Measurements from ENCODE around the gene HMG20B. TPM values are rescaled to one million over a fixed set of nuclear protein-coding genes. Genes with fewer than 3 reads are reported as not detected.
"Not testable (repeated sequence)": the region's sequence is repeated elsewhere in the genome, so short reads cannot be mapped to it uniquely, and the experiment has no call there.

The HMG20B gene
- 121 and 129 TPM in 2 replicates for total RNA-seq

DNA sequence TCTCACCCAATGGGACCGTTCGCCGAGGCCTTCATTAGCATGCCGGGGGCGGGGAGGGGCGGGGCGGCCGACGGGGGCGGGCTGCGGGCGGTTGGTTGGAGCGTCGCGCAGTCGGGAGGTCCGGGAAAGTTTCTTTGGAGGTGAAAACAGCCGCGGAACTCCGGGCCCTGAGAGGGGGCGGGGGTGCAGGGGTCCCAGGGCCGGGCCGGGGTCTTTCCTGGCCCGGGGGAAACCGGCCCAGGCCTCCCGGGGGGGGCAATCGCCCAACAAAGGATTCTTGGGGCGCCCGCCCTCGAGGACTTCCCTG lies at the start of gene HMG20B:
Gene HMG20B, plus strand, starts transcription at position 90 of the 307 bp plus-strand sequence. CDS start 366 bp downstream, outside the sequence.
- no peak for DNase-seq (ENCODE audit: extremely low read depth, low read depth, low spot score)

DNA sequence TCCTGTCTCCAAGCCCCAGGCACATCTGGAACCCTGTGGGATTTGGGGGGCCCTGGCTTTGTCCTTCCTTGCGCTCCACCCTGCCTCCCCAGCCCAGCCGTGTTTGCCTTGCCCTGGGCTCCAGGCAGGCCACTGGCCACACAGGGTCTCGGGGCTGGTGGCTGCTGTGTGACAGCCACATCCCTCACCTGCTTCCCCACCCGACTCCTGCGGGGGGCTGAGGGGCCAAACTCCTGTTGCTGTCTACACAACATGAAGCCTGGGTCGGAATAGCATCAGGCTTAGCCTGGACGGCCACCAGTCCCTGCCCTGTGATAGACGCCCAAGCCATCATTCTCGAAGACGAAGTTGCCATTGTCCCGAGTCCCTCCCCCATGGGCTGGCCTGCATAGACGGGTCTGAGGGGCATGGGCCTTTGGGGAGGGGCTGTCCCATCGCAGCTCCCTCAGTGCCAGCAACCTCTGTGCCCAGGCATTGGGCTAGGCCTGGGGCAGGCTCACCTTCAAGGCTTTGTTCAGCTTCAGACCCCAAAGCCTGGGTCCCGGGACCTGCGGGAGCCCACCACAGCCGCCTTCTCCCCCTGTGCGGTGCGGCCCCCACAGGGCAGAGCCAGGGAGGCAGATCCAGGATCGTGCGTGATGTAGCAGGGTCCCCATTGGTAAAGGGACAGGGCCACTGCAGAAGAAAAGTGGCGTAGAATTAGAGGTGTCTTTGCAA lies 49.2 kb upstream of the HMG20B start:
- DNase-seq (ENCODE audit: extremely low read depth, low read depth, low spot score), result no peak

GRCh38 chr19:3524078-3524842 lies 48.5 kb upstream of the HMG20B start:
- no peak for DNase-seq (ENCODE audit: extremely low read depth, low read depth, low spot score)

GRCh38 chr19:3524904-3525451 lies 47.8 kb upstream of the HMG20B start:
- DNase-seq (ENCODE audit: extremely low read depth, low read depth, low spot score), result no peak

DNA sequence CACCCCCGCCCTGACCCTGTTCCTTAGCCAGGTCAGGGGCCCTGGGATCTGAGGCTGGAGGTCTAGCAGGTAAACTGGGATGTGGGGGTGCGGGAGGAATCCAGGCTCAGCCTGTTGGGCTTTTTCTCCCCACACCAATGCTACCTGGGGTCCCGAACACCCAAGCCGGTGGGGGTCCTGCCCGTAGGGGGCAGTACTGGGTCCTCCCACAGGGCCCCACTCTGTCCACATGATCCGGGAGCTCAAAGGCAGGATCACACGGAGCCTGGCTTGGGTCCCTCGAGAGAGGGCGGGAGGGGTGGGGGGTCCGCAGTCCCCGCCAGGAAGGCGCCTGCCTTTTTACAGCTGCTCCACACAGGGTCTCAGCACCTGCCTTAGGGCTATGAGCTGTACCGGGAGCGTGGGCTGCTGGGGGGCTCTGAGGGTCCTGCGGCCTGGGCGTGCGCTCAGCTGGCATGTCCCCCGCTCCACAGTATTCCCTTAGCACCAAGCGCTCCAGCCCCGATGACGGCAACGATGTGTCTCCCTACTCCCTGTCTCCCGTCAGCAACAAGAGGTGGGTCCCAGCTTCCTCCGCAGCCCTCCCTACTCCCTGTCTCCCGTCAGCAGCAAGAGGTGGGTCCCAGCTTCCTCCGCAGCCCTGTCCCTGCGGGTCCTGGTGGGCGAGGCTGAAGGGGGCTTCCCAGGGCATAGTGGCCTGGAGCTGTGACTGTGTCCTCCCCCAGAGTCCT lies 46.1 kb upstream of the HMG20B start:
- no peak for DNase-seq (ENCODE audit: extremely low read depth, low read depth, low spot score)

- no peak for DNase-seq (ENCODE audit: extremely low read depth, low read depth, low spot score)
These were observed 45.4 kb upstream of the HMG20B start for GRCh38 chr19:3527238-3527910.

GRCh38 chr19:3528080-3528479 lies 44.7 kb upstream of the HMG20B start:
- DNase-seq (ENCODE audit: extremely low read depth, low read depth, low spot score), result no peak

DNA sequence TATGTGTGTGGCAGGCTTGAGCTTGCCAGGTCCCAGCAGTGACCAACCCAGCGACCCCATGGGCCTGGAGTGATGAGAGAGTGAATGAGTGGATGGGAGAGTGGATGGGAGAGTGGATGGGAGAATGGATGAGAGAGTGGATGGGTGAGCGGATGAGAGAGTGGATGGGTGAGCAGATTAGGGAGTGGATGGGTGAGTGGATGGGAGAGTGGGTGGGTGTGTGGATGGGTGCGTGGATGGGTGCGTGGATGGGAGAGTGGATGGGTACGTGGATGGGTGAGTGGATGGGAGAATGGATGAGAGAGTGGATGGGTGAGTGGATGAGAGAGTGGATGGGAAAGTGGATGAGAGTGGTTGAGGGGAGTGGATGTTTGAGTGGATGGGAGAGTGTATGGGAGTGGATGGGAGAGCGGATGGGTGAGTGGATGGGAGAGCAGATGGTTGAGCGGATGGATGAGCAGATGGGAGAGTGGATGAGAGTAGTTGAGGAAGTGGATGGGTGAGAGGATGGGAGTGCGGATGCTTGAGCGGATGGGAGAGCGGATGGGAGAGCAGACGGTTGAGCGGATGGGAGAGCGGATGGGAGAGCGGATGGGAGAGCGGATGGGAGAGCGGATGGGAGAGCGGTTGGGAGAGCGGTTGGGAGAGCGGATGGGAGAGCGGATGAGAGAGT lies 44.1 kb upstream of the HMG20B start:
- DNase-seq (ENCODE audit: extremely low read depth, low read depth, low spot score), result no peak

DNA sequence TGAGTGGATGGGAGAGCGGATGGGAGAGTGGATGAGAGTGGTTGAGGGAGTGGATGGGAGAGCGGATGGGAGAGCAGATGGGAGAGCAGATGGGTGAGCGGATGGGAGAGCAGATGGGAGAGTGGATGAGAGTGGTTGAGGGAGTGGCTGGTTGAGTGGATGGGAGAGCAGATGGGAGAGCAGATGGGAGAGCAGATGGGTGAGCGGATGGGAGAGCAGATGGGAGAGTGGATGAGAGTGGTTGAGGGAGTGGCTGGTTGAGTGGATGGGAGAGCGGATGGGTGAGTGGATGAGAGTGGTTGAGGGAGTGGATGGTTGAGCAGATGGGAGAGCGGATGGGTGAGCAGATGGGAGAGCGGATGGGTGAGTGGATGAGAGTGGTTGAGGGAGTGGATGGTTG lies 43.4 kb upstream of the HMG20B start:
- DNase-seq (ENCODE audit: extremely low read depth, low read depth, low spot score), result not testable (repeated sequence)

- no peak for DNase-seq (ENCODE audit: extremely low read depth, low read depth, low spot score)
These were observed 42.4 kb upstream of the HMG20B start for GRCh38 chr19:3530389-3530788.

- no peak for DNase-seq (ENCODE audit: extremely low read depth, low read depth, low spot score)
These were observed 41.0 kb upstream of the HMG20B start for GRCh38 chr19:3531716-3532115.

DNA sequence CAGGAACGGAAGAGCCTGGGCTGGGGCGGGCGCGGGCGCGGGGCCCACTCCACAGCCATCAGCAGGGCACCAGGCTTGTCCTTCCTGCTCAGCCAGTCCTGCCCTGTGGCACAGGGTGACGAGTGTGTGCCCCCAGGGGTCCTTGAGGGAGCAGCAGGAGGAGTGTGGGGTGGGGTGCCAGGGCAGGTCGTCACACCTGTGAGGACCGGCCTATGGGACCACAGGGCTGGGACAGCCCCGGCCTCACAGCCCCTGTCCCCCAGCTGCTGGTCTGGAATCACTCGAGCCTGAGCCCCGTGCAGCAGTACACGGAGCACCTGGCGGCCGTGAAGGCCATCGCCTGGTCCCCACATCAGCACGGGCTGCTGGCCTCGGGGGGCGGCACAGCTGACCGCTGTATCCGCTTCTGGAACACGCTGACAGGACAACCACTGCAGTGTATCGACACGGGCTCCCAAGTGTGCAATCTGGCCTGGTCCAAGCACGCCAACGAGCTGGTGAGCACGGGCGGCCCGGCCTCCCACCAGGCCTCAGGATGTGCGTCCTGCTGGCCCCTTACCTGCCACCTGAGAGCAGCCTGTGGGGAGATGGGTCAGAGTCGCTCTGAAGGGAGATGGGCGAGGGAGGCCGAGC lies 40.5 kb upstream of the HMG20B start:
- DNase-seq (ENCODE audit: extremely low read depth, low read depth, low spot score), result no peak

GRCh38 chr19:3533033-3533432 lies 39.7 kb upstream of the HMG20B start:
- DNase-seq (ENCODE audit: extremely low read depth, low read depth, low spot score), result no peak

DNA sequence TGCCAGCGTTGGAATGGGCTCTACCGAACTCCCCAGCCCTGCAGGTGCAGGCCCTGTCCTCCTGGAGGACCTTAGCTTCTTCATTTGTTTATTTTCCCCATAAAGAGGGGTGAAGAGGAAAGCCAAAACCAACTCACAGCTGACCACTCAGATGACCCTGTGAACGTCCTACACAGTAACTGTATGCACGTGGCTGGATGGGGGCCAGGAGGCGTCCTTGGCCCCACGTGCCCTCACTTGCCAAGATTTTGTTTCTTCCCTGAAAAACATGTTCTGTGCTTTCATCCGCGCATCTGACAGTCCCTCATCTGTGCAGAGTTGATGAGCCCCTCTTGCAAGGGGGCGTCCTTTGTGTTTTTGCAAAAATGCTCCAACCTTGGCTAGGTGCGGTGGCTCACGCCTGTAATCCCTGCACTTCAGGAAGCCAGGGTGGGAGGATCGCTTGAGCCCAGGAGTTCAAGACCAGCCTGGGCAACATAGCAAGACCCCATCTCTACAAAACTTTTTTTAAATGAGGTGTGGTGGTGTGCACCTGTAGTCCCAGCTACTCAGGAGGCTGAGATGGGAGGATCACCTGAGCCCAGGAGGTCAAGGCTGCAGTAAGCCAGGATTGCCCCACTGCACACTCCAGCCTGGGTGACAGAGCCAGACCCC lies 39.1 kb upstream of the HMG20B start:
- DNase-seq (ENCODE audit: extremely low read depth, low read depth, low spot score), result no peak

DNA sequence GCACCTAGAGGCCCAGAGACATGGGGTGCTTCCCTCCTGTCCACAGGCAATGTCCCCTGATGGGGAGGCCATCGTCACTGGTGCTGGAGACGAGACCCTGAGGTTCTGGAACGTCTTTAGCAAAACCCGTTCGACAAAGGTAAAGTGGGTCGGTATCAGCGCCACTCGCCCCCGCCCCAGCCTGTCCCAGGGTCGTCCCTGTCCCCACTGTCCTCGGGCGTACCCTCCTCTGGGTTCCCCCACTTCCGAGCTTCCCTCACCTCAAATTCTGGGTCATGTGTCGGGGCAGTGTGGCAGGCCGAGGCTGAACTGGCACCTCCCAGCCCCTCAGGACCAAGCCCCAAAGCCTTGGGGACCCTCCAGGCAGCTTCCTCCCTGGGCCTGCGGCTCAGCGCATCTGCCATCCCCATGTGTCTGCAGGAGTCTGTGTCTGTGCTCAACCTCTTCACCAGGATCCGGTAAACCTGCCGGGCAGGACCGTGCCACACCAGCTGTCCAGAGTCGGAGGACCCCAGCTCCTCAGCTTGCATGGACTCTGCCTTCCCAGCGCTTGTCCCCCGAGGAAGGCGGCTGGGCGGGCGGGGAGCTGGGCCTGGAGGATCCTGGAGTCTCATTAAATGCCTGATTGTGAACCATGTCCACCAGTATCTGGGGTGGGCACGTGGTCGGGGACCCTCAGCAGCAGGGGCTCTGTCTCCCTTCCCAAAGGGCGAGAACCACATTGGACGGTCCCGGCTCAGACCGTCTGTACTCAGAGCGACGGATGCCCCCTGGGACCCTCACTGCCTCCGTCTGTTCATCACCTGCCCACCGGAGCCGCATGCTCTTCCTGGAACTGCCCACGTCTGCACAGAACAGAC lies 38.1 kb upstream of the HMG20B start:
- DNase-seq (ENCODE audit: extremely low read depth, low read depth, low spot score), result no peak

- no peak for DNase-seq (ENCODE audit: extremely low read depth, low read depth, low spot score)
These were observed 37.6 kb upstream of the HMG20B start for GRCh38 chr19:3535235-3535535.

GRCh38 chr19:3535563-3535965 lies 37.2 kb upstream of the HMG20B start:
- no peak for DNase-seq (ENCODE audit: extremely low read depth, low read depth, low spot score)

GRCh38 chr19:3535981-3536380 lies 36.8 kb upstream of the HMG20B start:
- no peak for DNase-seq (ENCODE audit: extremely low read depth, low read depth, low spot score)

All from glomerular endothelial cell (primary cell).